Activated CD8-positive, alpha-beta memory T cell treated with anti-CD3 and anti-CD28 coated beads for 36 hours (primary cell): ENCODE data around the gene SLX4IP. TPM values are rescaled to one million over a fixed set of nuclear protein-coding genes. Genes with fewer than 3 reads are reported as not detected.

Experiments used
- CTCF ChIA-PET: fragments of 350-600 bp; sonication (Branson Sonifier 250); formaldehyde crosslinking; loops from one replicate; lab custom pipeline; 2021; ENCODE audit warnings: antibody characterized with exemption; lab: Charles Lee
- POLR2A ChIA-PET: fragments of 350-600 bp; sonication (Branson Sonifier 250); formaldehyde crosslinking; loops from one replicate; lab custom pipeline; 2021; ENCODE audit warnings: antibody characterized with exemption; lab: Charles Lee
- total RNA-seq, 2 experiments: library from RNA; stranded (reverse); gene quantifications; one replicate each; pipeline ENCODE4 v1.2.3, GENCODE V29; 2021

The SLX4IP gene
- total RNA-seq, 2 experiments from 2014 or later = 6.1 to 7.0 TPM

- ChIA-PET POLR2A (no interaction called here), CTCF (interaction anchor here (0.6 kb wide), 1 partner anchor 36 kb away, joined by 6 read pairs; no protein-coding TSS in a partner anchor)
These were observed 120.8 kb downstream of the SLX4IP start for GRCh38 chr20:10555865-10556308.

DNA sequence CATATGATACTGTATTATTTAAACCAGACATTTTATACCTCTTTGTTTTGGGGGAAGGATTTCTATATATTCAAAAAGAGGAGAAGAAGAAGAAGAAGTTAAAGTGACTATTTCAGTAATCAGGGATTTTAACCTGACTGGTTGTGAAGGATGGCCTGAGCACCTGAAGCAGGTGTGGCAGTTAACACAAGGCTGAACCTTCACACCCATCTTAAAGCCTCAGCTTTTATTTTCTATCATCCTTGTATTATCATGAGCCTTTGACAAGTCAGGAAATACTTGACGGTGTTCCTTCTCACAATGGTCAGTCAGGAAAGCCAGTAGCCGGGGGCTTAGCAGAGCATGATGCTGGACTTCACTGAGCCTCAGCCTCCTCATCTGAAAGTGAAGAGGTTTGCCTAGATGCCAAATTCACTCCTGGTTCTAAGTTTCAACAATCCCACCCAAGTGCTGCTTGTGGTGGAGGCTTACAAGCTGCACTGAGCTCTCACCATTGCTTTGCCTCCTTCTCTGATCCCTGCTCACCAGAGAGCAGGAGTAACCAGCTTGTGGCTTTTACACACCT lies 121.5 kb downstream of the SLX4IP start:
- ChIA-PET CTCF (interaction anchor here (0.6 kb wide), 1 partner anchor 36 kb away, joined by 6 read pairs; no protein-coding TSS in a partner anchor), POLR2A (no interaction called here)

- ChIA-PET CTCF (interaction anchor here (0.8 kb wide), 1 partner anchor 9 kb away, joined by 3 read pairs; no protein-coding TSS in a partner anchor), POLR2A (no interaction called here)
These were observed 122.6 kb downstream of the SLX4IP start for GRCh38 chr20:10557685-10558084.

DNA sequence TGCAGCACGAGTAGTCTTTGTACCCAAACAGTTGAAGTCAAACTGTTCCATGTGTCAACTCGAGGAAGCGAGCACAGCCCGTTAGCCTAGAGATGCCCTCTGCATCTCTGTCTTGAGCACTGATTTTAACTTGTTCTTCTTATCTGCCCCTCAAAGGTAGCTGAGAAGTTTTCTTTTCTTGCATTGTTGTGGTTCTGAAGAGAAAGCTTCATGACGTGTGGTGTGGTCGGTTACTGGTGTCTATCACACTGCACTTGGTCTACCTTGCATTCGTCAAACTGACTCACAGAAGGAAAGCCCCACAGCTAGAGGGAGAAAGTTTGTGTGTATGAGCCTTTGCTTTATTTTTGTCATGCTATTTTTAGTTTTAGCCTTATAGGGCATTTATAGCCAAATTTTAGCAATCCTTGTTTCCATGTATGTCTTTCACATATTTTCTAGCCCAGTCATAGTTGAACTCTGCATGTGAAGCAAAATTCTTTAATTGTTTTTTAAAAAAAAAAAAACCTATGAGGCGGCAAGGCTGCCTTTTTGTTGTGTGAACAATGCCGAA lies 123.6 kb downstream of the SLX4IP start:
- CTCF ChIA-PET = interaction anchor here (0.7 to 0.8 kb wide), 2 partner anchors 10 to 22 kb away, joined by 3 read pairs; no protein-coding TSS in a partner anchor

DNA sequence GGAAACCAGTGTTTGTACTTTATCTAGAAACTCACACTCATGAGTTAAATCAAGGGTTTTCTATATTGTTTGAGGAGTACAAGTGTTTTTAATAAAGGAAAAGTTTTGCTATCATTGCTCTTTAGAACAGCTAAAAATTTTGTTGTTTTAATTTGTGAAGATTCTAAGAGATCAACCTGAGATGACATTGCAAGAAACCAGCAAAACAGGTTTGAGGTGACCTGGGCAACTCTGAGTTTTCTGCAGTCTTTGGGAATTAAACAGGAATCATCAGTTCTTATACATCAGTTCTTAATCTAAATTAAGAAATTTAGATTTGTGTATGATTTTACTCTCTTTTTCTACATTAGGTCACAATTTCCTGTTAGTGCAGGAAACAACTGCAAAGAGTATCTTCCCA lies 124.2 kb downstream of the SLX4IP start:
- ChIA-PET POLR2A (no interaction called here), CTCF (no interaction called here)

More for the DNA sequence above, 123.6 kb downstream of the SLX4IP start:
- POLR2A ChIA-PET = no interaction called here

GRCh38 chr20:10560686-10561085 lies 125.6 kb downstream of the SLX4IP start:
- ChIA-PET CTCF (no interaction called here), POLR2A (no interaction called here)

DNA sequence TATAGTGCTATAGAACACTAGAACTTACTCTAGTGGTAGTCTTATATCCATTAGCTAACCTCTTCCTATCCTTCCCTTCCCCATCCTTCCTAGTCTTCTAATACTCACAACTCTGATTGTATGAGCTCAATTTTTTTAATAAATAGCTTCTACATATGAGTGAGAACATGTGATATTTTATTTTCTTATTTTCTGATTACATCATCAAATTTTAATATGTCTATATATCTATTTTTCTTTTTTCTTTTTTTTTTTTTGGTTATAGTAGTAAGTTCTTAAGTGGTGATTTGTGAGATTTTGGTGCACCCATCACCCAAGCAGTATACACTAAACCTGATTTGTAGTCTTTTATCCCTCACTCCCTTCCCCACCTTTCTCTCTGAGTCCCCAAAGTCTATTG lies 126.2 kb downstream of the SLX4IP start:
- CTCF ChIA-PET = no interaction called here

DNA sequence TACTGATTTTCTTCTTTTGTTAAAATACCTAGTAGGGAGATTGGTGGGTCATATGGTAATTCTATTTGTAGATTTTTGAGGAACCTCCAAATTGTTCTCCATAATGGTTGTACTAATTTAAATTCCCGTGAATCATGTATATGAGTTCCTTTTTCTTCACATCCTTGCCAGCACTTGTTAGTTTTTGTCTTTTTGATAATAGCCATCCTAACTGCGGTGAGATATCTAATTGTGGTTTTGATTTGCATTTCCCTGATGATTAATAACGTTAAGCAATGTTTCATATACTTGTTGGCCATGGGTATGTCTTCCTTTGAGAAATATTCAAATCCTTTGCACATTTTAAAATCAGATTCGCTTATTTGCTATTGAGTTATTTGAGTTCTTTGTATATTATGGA lies 127.8 kb downstream of the SLX4IP start:
- POLR2A ChIA-PET = no interaction called here
- CTCF ChIA-PET = no interaction called here

More for the DNA sequence above, 126.2 kb downstream of the SLX4IP start:
- POLR2A ChIA-PET = no interaction called here

DNA sequence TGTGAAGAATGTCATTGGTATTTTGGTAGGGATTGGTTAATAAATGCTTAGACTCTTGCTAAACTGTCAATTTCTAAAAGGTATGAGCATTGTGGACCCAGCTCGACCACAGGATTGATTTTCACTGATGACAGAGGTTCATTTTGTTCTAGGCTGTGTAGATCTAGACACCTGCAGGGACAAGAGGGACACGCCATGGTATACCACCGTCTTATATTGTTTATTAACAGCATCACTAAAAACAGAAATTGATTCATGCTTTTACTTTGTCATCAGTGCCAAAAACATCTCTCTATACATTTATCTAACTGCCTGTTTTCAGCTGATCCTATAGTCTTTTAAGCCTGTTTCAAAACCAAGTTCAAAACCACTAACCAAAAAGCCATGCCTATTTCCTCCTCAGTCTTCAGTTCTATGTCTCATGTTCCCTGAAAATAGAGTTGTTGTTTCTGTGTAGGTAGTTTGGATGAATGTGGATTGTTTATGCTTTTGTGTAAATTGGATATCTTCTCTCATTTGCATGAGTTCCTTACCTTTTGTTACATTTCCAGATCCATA lies 128.9 kb downstream of the SLX4IP start:
- ChIA-PET POLR2A (no interaction called here), CTCF (no interaction called here)

DNA sequence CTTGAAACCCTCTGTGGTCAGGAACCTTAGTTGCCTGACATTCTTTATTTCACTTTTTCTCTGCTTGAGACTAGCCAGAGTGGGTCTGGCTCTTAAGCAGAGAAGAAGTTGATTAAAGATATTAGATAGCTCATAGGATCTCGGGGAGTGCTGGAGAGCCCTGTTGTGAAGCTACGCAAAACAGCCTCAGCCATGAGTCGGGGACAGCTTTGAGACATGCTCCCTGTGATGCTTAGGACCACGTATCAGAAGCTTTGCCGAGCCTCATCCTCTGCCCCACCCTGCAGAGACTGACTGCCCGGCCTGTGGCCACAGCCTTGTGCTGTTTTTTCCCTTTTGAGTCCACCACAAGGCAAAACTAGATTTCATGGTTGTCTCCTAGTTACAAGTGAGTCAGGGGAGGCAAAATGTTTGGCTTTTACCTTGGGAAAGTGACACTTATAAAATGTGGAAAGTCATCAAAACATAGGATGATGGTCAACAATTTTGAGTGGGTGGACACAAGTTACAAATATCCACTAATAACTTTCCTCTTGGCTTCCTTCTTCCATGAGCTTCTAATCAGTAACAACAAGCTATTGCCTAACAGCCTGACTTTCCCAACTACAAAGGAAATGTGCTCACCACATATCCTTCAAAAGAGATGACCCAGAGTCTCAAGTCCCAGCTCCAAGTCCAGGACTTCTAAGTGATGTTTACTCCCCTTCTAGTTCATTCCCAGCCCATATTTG lies 130.3 kb downstream of the SLX4IP start:
- ChIA-PET POLR2A (no interaction called here), CTCF (no interaction called here)

DNA sequence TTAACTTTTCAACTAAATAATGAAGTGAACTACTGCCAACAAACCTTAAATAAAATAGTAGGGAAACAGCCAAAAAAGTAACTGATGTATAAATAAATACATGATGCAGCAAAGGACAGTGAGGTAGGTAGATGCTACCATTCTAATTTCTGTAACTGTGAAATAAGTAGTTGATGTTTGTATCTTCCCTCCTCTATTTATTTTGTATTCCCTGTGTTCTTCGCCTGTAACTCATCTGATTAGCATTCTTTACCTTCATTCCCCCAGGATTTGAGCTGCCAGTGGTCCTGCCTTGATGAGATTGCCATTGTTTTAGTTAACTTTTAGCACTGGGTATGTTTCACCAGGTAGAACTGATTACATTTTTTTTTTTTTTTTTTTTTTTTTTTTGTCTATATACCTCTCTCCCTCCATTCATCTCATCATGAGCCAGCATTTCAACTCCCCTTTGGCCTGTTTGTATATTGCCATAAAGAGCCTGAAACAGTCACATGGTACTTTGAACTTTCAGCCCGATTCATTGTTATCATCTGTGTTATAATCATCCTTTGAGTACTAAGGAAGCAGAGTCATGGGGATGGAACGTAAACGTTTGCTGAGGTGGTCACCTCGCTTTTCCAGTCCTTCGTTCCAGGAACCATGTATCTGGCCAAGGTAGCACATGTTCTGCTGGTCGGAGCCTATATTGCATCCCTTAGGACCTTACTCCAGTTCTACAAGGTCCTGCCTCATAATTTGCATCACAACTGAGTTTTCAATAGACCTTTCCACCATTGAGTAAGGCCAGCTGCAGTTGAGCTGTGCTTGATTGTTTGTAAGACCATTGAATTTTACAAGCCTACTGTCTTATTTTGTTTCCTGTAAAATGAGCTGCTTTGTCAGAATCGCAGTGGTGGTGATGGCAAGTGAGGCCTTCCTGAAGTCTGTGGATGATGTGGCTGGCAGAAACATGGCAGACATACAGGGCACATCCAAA lies 131.1 kb downstream of the SLX4IP start:
- CTCF ChIA-PET = no interaction called here
- POLR2A ChIA-PET = interaction anchor here (0.6 kb wide), 1 partner anchor 142 kb away, joined by 4 read pairs; no protein-coding TSS in a partner anchor

- ChIA-PET POLR2A (no interaction called here), CTCF (no interaction called here)
These were observed 132.9 kb downstream of the SLX4IP start for GRCh38 chr20:10568032-10568431.

DNA sequence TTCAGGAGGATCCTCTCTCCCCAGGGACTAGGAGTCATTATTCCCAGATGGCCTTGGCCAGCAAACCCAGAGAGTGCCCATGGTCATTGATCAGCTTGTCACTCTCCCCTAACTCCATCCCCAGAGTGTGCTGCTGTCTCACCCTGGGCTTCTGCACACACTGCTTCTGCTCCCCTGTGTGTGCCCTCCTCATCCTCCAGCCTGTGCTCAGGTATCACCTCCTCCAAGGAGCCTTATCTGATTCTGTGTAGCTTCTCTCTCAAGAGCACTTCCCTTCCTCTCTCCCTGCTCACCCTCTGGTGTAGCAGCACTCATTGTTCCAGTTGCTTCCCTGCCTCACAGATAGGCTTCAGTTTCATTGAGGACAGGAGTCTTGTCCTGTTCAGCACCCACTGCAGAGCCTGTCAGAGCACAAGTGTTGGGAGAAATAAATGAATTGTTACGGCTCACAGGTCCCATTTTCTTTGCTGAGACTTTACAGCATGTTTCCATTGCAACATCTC lies 136.3 kb downstream of the SLX4IP start:
- ChIA-PET POLR2A (no interaction called here), CTCF (no interaction called here)

DNA sequence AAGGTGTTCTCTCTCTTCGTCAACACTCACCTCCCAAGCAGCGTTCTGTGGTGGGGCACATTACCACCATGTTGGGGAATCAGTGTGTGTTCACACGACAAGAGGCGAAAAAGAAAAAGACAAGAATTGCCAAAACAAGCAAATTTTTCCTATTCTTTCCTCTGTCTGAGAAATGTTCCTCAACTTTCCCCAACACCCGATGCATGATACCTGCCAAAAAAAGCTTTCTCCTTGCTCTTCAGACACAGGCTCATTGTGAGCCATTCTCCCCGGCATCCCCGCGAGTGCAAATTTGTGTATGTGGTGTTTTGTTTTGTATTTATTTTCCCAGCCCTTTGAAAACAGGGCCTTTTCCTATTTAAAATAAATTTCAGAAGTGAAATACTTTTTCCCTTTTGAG lies 137.7 kb downstream of the SLX4IP start:
- ChIA-PET POLR2A (no interaction called here), CTCF (no interaction called here)

DNA sequence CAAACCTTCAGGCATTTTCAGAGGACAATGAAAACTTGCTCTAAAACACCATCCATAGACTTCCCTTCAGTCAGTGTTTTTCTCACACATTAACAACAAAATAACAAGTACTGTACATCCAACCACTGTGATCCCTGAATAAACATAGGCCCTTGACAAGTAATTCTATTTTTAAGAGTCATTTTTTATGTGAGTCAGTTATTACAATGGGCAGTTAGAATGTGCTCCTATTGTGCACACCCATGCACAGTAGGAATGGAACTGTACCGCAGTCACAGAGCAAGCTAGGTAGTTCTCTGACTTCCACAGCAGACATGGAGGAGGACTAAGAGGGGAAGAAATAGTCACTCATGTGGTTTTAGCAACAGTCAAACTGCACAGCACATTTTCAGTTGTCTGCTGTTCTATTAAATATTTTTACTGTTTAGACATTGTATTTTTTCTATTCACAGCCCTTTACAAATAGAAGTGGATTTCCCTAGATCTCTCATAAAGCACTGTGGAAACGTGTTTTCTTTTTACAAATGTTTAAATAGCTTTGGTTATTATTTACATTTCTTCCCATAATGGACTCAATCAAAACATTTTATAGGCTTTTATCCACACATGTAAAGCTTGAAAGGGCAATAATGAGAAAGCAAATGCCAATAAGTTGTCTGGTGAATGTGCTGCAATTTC lies 138.3 kb downstream of the SLX4IP start:
- ChIA-PET CTCF (no interaction called here), POLR2A (no interaction called here)

GRCh38 chr20:10573951-10574339 lies 138.8 kb downstream of the SLX4IP start:
- POLR2A ChIA-PET = no interaction called here
- CTCF ChIA-PET = no interaction called here

- ChIA-PET POLR2A (no interaction called here), CTCF (no interaction called here)
These were observed 141.4 kb downstream of the SLX4IP start for GRCh38 chr20:10576411-10577090.

- POLR2A ChIA-PET = no interaction called here
- CTCF ChIA-PET = no interaction called here
These were observed 142.5 kb downstream of the SLX4IP start for GRCh38 chr20:10577648-10578047.
